Fibroblast of skin of scalp (primary cell): ENCODE measurements around the gene EEF1AKMT2.

Source experiments
- DNase-seq: peaks from one replicate; pipeline ENCODE4 v3.0.0-alpha.2; 2013

EEF1AKMT2 gene

GRCh38 chr10:124736491-124737136 lies 55.1 kb downstream of the EEF1AKMT2 start:
- DNase-seq = no peak

- DNase-seq = no peak
These were observed 56.0 kb downstream of the EEF1AKMT2 start for GRCh38 chr10:124735491-124736286.

GRCh38 chr10:124734311-124735166 lies 57.1 kb downstream of the EEF1AKMT2 start:
- DNase-seq = no peak

- no peak for DNase-seq
These were observed 58.0 kb downstream of the EEF1AKMT2 start for GRCh38 chr10:124733571-124734245.

- DNase-seq = no peak
These were observed 58.6 kb downstream of the EEF1AKMT2 start for GRCh38 chr10:124732931-124733570.

GRCh38 chr10:124731551-124731950 lies 60.1 kb downstream of the EEF1AKMT2 start:
- no peak for DNase-seq

GRCh38 chr10:124730790-124731189 lies 60.9 kb downstream of the EEF1AKMT2 start:
- no peak for DNase-seq

- no peak for DNase-seq
These were observed 62.6 kb downstream of the EEF1AKMT2 start for GRCh38 chr10:124728830-124729661.

GRCh38 chr10:124728071-124728829 lies 63.4 kb downstream of the EEF1AKMT2 start:
- no peak for DNase-seq

- DNase-seq = no peak
These were observed 64.2 kb downstream of the EEF1AKMT2 start for GRCh38 chr10:124727361-124727960.

GRCh38 chr10:124725791-124726190 lies 65.9 kb downstream of the EEF1AKMT2 start:
- no peak for DNase-seq

- DNase-seq = no peak
These were observed 66.5 kb downstream of the EEF1AKMT2 start for GRCh38 chr10:124725171-124725631.

GRCh38 chr10:124724279-124725027 lies 67.2 kb downstream of the EEF1AKMT2 start:
- peak; percentile 36 for DNase-seq

- no peak for DNase-seq
These were observed 67.9 kb downstream of the EEF1AKMT2 start for GRCh38 chr10:124723826-124724225.

GRCh38 chr10:124722798-124723783 lies 68.6 kb downstream of the EEF1AKMT2 start:
- no peak for DNase-seq

GRCh38 chr10:124721330-124722045 lies 70.2 kb downstream of the EEF1AKMT2 start:
- DNase-seq = no peak
